ENCODE measurements around the gene ARMCX2.

GRCh38 chrX:101642093-101642492, 17.6 kb downstream of the ARMCX2 start:
- no peak for TF ChIP-seq CTCF (IDR thresholded peaks at IDR 0.05; ENCODE audit: borderline replicate concordance, extremely low read depth, low read length, poor library complexity, severe bottlenecking)
- TF ChIP-seq EZH2 (IDR thresholded peaks at IDR 0.05; ENCODE audit: borderline replicate concordance, low read depth, low read length, severe bottlenecking): no peak

Measured in DND-41 (cell line).